GM18526 (cell line): Measurements from ENCODE around the gene PPP2R5C.

Experiments
- POLR2A ChIP-seq: IDR thresholded peaks from 3 replicates; pipeline ENCODE4 v1.6.1; 2011; ENCODE audit not compliant: insufficient read length; ENCODE audit errors: extremely low read depth

PPP2R5C gene

DNA sequence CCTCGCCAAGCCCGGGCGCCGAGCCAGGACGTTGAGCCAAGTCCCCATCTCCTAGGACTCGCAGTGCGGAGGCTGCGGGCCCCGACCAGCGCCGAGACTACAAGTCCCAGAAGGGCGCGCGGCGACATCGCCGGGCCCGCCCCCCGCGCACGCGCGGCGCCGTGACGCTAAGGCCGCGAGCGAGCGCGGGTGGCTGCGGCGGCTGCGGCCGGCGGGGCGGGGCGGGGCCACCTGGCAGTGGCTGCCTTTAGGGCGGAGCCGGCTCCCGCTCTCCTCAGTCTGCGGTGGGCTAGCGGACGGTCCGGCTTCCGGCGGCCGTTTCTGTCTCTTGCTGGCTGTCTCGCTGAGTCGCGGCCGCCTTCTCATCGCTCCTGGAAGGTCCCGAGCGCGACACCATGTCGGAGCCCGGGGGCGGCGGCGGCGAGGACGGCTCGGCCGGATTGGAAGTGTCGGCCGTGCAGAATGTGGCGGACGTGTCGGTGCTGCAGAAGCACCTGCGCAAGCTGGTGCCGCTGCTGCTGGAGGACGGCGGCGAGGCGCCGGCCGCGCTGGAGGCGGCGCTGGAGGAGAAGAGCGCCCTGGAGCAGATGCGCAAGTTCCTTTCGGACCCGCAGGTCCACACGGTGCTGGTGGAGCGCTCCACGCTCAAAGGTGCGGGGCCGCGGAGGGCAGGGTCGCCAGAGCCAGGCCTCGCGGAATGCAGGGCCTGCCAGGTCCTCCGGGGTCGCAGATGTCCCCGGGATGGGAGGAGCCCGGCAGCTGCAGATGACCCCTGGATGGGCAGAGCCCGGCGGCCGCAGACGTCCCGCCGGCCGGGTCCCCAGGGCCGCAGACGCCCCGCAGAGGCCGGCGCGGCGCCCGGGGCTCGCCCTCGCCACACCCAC, 203.0 kb downstream of the PPP2R5C start, which contains the start of gene DYNC1H1:
TSS of gene DYNC1H1 (plus strand) at position 277 of the 884 bp plus-strand sequence. CDS start at position 396, 119 bp downstream.
- TF ChIP-seq POLR2A = peak; percentile 97

- TF ChIP-seq POLR2A = no peak
These were observed 203.7 kb downstream of the PPP2R5C start for GRCh38 chr14:101965181-101965544.

GRCh38 chr14:101965770-101966722, 204.5 kb downstream of the PPP2R5C start:
- TF ChIP-seq POLR2A = no peak

DNA sequence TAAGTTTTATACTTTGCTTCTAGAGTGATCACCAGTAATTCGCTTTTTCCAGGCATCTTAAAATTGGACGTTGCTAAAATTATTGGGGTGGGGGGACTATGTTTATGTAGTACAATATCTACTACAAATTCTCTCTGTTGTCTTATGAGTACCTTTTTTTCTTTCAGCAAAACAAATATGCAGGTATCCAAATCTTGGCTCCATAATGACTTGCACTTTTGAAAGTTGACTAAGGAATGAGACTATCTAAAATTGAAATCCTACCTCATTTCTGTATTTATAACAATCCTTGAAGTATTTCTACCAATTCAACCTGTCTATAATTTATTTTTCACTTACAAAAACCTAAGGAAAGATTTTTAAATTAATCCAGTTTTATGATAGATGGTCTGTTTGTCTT, 205.2 kb downstream of the PPP2R5C start:
- TF ChIP-seq POLR2A = no peak

- no peak for TF ChIP-seq POLR2A
These were observed 206.7 kb downstream of the PPP2R5C start for GRCh38 chr14:101968186-101968585.

- TF ChIP-seq POLR2A = no peak
These were observed 208.0 kb downstream of the PPP2R5C start for GRCh38 chr14:101969481-101969880.

DNA sequence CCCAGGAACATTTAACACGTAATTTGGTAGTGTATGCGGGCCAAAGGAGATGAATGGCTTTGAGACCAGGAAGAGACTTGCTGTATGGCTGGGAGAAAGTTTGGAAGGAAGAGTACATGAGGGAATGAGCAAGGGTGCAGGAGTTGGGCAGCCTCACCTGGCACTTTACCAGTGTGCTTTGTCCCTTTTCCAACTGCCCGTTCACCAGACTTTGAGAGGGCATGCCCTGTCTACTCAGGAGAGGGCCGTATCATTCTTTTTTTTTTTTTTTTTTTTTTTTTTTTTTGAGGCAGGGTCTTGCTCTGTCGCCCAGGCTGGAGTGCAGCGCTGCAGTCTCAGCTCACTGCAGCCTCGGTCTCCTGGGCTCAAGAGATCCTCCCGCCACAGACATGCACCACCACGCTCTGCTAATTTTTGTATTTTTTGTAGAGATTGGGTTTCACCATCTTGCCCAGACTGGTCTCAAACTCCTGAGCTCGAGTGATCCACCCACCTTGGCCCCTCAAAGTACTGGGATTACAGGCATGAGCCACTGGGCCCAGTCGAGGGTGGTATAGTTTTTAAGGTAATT, 209.4 kb downstream of the PPP2R5C start:
- TF ChIP-seq POLR2A = no peak

- TF ChIP-seq POLR2A = no peak
These were observed 210.8 kb downstream of the PPP2R5C start for GRCh38 chr14:101972126-101972866.

GRCh38 chr14:101973356-101973755, 211.8 kb downstream of the PPP2R5C start:
- TF ChIP-seq POLR2A = no peak

- no peak for TF ChIP-seq POLR2A
These were observed 213.7 kb downstream of the PPP2R5C start for GRCh38 chr14:101975231-101975630.
